ENCODE data around the gene RSRC1. TPM values are rescaled to one million over a fixed set of nuclear protein-coding genes. Genes with fewer than 3 reads are reported as not detected.

The RSRC1 gene
- total and polyA plus RNA-seq, 2 of the 13 experiments (the other 11 are each of a cell fraction or from before 2014, with no cell fraction given), result 4.9 to 63.0 TPM

- TF ChIP-seq ZNF687 (CRISPR knock-in tag; IDR thresholded peaks at IDR 0.05), result peak; percentile 96
- TF ChIP-seq PPARG (CRISPR knock-in tag; conservative IDR thresholded peaks at IDR 0.05), result 0 out of 2 replicates have a peak, but pooled peaks have one; percentile 36
- TF ChIP-seq TEF (CRISPR knock-in tag; IDR thresholded peaks at IDR 0.05), result peak; percentile 23; the same call in 1 of the 2 replicates
- TF ChIP-seq TEAD3 (CRISPR knock-in tag; optimal IDR thresholded peaks at IDR 0.05; ENCODE audit: borderline replicate concordance), result peak; percentile 86
- TF ChIP-seq, protein P1, sequence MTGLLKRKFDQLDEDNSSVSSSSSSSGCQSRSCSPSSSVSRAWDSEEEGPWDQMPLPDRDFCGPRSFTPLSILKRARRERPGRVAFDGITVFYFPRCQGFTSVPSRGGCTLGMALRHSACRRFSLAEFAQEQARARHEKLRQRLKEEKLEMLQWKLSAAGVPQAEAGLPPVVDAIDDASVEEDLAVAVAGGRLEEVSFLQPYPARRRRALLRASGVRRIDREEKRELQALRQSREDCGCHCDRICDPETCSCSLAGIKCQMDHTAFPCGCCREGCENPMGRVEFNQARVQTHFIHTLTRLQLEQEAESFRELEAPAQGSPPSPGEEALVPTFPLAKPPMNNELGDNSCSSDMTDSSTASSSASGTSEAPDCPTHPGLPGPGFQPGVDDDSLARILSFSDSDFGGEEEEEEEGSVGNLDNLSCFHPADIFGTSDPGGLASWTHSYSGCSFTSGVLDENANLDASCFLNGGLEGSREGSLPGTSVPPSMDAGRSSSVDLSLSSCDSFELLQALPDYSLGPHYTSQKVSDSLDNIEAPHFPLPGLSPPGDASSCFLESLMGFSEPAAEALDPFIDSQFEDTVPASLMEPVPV (CRISPR knock-in tag; IDR thresholded peaks at IDR 0.05), result peak; percentile 81
- TF ChIP-seq NCOA1 (CRISPR knock-in tag; IDR thresholded peaks at IDR 0.05), result peak; percentile 87; the same call in 1 of the 2 replicates
- TF ChIP-seq, protein P2, sequence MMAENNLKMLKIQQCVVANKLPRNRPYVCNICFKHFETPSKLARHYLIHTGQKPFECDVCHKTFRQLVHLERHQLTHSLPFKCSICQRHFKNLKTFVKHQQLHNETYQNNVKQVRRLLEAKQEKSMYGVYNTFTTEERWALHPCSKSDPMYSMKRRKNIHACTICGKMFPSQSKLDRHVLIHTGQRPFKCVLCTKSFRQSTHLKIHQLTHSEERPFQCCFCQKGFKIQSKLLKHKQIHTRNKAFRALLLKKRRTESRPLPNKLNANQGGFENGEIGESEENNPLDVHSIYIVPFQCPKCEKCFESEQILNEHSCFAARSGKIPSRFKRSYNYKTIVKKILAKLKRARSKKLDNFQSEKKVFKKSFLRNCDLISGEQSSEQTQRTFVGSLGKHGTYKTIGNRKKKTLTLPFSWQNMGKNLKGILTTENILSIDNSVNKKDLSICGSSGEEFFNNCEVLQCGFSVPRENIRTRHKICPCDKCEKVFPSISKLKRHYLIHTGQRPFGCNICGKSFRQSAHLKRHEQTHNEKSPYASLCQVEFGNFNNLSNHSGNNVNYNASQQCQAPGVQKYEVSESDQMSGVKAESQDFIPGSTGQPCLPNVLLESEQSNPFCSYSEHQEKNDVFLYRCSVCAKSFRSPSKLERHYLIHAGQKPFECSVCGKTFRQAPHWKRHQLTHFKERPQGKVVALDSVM (CRISPR knock-in tag; IDR thresholded peaks at IDR 0.05), result peak; percentile 96
- TF ChIP-seq, protein P3, sequence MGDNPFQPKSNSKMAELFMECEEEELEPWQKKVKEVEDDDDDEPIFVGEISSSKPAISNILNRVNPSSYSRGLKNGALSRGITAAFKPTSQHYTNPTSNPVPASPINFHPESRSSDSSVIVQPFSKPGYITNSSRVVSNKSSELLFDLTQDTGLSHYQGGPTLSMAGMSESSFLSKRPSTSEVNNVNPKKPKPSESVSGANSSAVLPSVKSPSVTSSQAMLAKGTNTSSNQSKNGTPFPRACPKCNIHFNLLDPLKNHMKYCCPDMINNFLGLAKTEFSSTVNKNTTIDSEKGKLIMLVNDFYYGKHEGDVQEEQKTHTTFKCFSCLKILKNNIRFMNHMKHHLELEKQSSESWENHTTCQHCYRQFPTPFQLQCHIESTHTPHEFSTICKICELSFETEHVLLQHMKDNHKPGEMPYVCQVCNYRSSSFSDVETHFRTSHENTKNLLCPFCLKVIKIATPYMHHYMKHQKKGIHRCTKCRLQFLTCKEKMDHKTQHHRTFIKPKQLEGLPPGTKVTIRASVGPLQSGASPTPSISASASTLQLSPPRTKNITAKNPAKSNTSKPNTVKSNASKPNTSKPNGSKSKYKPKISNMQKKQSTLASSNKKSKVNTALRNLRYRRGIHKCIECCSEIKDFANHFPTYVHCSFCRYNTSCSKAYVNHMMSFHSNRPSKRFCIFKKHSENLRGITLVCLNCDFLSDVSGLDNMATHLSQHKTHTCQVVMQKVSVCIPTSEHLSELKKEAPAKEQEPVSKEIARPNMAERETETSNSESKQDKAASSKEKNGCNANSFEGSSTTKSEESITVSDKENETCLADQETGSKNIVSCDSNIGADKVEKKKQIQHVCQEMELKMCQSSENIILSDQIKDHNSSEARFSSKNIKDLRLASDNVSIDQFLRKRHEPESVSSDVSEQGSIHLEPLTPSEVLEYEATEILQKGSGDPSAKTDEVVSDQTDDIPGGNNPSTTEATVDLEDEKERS (CRISPR knock-in tag; IDR thresholded peaks at IDR 0.05), result no peak
- TF ChIP-seq ZNF841 (CRISPR knock-in tag; IDR thresholded peaks at IDR 0.05; ENCODE audit: borderline replicate concordance), result no peak
- TF ChIP-seq PHF8 (CRISPR knock-in tag; IDR thresholded peaks at IDR 0.05), result peak; percentile 100
- TF ChIP-seq SP1 (IDR thresholded peaks at IDR 0.05), result no peak
- peak; percentile 47 for TF ChIP-seq SP1 (CRISPR knock-in tag; IDR thresholded peaks at IDR 0.05)
- TF ChIP-seq, protein P4, sequence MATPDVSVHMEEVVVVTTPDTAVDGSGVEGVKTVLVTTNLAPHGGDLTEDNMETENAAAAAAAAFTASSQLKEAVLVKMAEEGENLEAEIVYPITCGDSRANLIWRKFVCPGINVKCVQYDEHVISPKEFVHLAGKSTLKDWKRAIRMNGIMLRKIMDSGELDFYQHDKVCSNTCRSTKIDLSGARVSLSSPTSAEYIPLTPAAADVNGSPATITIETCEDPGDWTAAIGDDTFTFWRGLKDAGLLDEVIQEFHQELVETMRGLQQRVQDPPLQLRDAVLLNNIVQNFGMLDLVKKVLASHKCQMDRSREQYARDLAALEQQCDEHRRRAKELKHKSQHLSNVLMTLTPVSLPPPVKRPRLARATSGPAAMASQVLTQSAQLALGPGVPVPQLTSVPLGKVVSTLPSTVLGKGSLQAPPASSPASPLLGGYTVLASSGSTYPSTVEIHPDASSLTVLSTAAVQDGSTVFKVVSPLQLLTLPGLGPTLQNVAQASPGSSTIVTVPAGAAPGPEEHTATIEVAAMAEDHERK (CRISPR knock-in tag; IDR thresholded peaks at IDR 0.05; ENCODE audit: low read depth), result peak; percentile 76
- no peak for TF ChIP-seq ZSCAN22 (CRISPR knock-in tag; IDR thresholded peaks at IDR 0.05)
- TF ChIP-seq ZNF225 (CRISPR knock-in tag; IDR thresholded peaks at IDR 0.05), result peak; percentile 91; the same call in 1 of the 2 replicates
Observed at GRCh38 chr3:158109804-158110657, at the start of gene RSRC1 (continued).

Data from HepG2 (cell line).